Immature natural killer cell (primary cell): ENCODE results near the gene ZXDC. TPM values are rescaled to one million over a fixed set of nuclear protein-coding genes. Genes with fewer than 3 reads are reported as not detected.
A peak's percentile ranks its signal among the peaks of the same experiment; 100 is the strongest.

Experiments used
- DNase-seq, 3 donors: peaks; one replicate each; pipeline ENCODE4 v3.0.0; 2022; ENCODE audit warnings: mixed read lengths in 1 of 3
- H3K27ac Mint-ChIP-seq, 6 donors: one replicate each; pipeline ENCODE4 v1.8.0; 2020; ENCODE audit warnings: mixed read lengths in 6 of 6, mild to moderate bottlenecking in 5 of 6, inconsistent platforms in 4 of 6, moderate library complexity in 3 of 6
- H3K27me3 Mint-ChIP-seq, 3 donors: one replicate each; pipeline ENCODE4 v1.8.0; 2020 to 2021; ENCODE audit warnings: low read depth in 3 of 3, mild to moderate bottlenecking in 3 of 3, mixed read lengths in 3 of 3, moderate library complexity in 3 of 3, inconsistent platforms in 1 of 3
- H3K36me3 Mint-ChIP-seq, 3 donors: one replicate each; pipeline ENCODE4 v1.8.0; 2020; ENCODE audit warnings: mixed read lengths in 3 of 3, inconsistent platforms in 2 of 3, mild to moderate bottlenecking in 2 of 3
- H3K4me1 Mint-ChIP-seq, 2 donors: one replicate each; pipeline ENCODE4 v1.8.0; 2020; ENCODE audit warnings: inconsistent platforms in 2 of 2, mild to moderate bottlenecking in 2 of 2, mixed read lengths in 2 of 2, moderate library complexity in 1 of 2
- H3K4me3 Mint-ChIP-seq, 5 donors: one replicate each; pipeline ENCODE4 v1.8.0; 2020; ENCODE audit warnings: mild to moderate bottlenecking in 5 of 5, mixed read lengths in 5 of 5, inconsistent platforms in 3 of 5, moderate library complexity in 3 of 5
- H3K9me3 Mint-ChIP-seq, 6 donors: one replicate each; pipeline ENCODE4 v1.8.0; 2020; ENCODE audit warnings: mild to moderate bottlenecking in 6 of 6, mixed read lengths in 6 of 6, inconsistent platforms in 4 of 6, moderate library complexity in 3 of 6
- polyA plus RNA-seq, 3 donors: library from polyadenylated mRNA; unstranded; fragments of 300-500 nt; fragmentation: Illumina TruSeq; gene quantifications; one replicate each; pipeline ENCODE4 v1.2.3, GENCODE V29; 2021

ZXDC gene
- polyA plus RNA-seq, 3 donors from 2014 or later: 9.6 to 17.2 (median 11.8) TPM

GRCh38 chr3:126407412-126408044 is 68.2 kb downstream of the ZXDC start:
- Mint-ChIP-seq H3K36me3 (no peaks in the 10 kb centered on the region), H3K4me3 (no peak overlapping the region), H3K27ac (no peak overlapping the region), H3K4me1 (no peaks in the 10 kb centered on the region), H3K9me3 (no peaks in the 10 kb centered on the region), H3K27me3 (peaks cover 3 to 13% (median 9%) of the 10 kb centered on the region in 3 donors)
- DNase-seq: no peak

- DNase-seq: no peak
- Mint-ChIP-seq H3K4me3 (no peak overlapping the region), H3K36me3 (no peaks in the 10 kb centered on the region), H3K9me3 (no peaks in the 10 kb centered on the region), H3K27me3 (peaks cover 3 to 14% (median 7%) of the 10 kb centered on the region in 3 donors), H3K4me1 (no peaks in the 10 kb centered on the region), H3K27ac (no peak overlapping the region)
Observed at GRCh38 chr3:126406389-126407296, 69.0 kb downstream of the ZXDC start.

GRCh38 chr3:126402666-126403302 is 72.9 kb downstream of the ZXDC start:
- Mint-ChIP-seq H3K27me3 (peaks cover 2 to 11% (median 4%) of the 10 kb centered on the region in 3 donors), H3K27ac (no peak overlapping the region), H3K9me3 (no peaks in the 10 kb centered on the region), H3K4me1 (no peaks in the 10 kb centered on the region), H3K4me3 (no peak overlapping the region), H3K36me3 (no peaks in the 10 kb centered on the region)
- no peak for DNase-seq

GRCh38 chr3:126402178-126402577 is 73.5 kb downstream of the ZXDC start:
- H3K4me3 Mint-ChIP-seq: no peak overlapping the region
- no peaks in the 10 kb centered on the region for H3K36me3 Mint-ChIP-seq
- no peak for DNase-seq
- H3K4me1 Mint-ChIP-seq: no peaks in the 10 kb centered on the region
- no peaks in the 10 kb centered on the region for H3K9me3 Mint-ChIP-seq
- no peak overlapping the region for H3K27ac Mint-ChIP-seq
- peaks cover 2 to 11% (median 4%) of the 10 kb centered on the region in 3 donors for H3K27me3 Mint-ChIP-seq

- Mint-ChIP-seq H3K4me1 (no peaks in the 10 kb centered on the region), H3K36me3 (no peaks in the 10 kb centered on the region), H3K4me3 (no peak overlapping the region), H3K27ac (peak overlapping the region in 1 of 6 donors; percentile 35), H3K9me3 (no peaks in the 10 kb centered on the region), H3K27me3 (peaks cover 2 to 9% (median 4%) of the 10 kb centered on the region in 3 donors)
- no peak for DNase-seq
Observed at GRCh38 chr3:126401611-126402160, 74.0 kb downstream of the ZXDC start.

- DNase-seq: no peak
- Mint-ChIP-seq H3K9me3 (no peaks in the 10 kb centered on the region), H3K4me3 (no peak overlapping the region), H3K27ac (no peak overlapping the region), H3K36me3 (no peaks in the 10 kb centered on the region), H3K27me3 (peaks cover 4 to 9% (median 5%) of the 10 kb centered on the region in 3 donors), H3K4me1 (no peaks in the 10 kb centered on the region)
Observed at GRCh38 chr3:126399756-126400155, 75.9 kb downstream of the ZXDC start.

GRCh38 chr3:126399351-126399735 is 76.3 kb downstream of the ZXDC start:
- Mint-ChIP-seq H3K9me3 (no peaks in the 10 kb centered on the region), H3K36me3 (no peaks in the 10 kb centered on the region), H3K4me1 (no peaks in the 10 kb centered on the region), H3K27me3 (peaks cover 2 to 7% (median 7%) of the 10 kb centered on the region in 3 donors), H3K4me3 (no peak overlapping the region), H3K27ac (no peak overlapping the region)
- no peak for DNase-seq

GRCh38 chr3:126398423-126399350 is 77.0 kb downstream of the ZXDC start:
- H3K27me3 Mint-ChIP-seq: peaks cover 0 to 7% (median 6%) of the 10 kb centered on the region in 3 donors
- H3K36me3 Mint-ChIP-seq: no peaks in the 10 kb centered on the region
- no peak overlapping the region for H3K27ac Mint-ChIP-seq
- no peak for DNase-seq
- H3K4me3 Mint-ChIP-seq: no peak overlapping the region
- H3K9me3 Mint-ChIP-seq: no peaks in the 10 kb centered on the region
- no peaks in the 10 kb centered on the region for H3K4me1 Mint-ChIP-seq

GRCh38 chr3:126397610-126398422 is 77.9 kb downstream of the ZXDC start:
- Mint-ChIP-seq H3K27me3 (peaks cover 0 to 7% (median 4%) of the 10 kb centered on the region in 3 donors), H3K4me3 (no peak overlapping the region), H3K9me3 (no peaks in the 10 kb centered on the region), H3K36me3 (no peaks in the 10 kb centered on the region), H3K27ac (no peak overlapping the region), H3K4me1 (no peaks in the 10 kb centered on the region)
- DNase-seq: no peak

- H3K27me3 Mint-ChIP-seq: peaks cover 0 to 7% (median 2%) of the 10 kb centered on the region in 3 donors
- no peaks in the 10 kb centered on the region for H3K4me1 Mint-ChIP-seq
- no peak overlapping the region for H3K4me3 Mint-ChIP-seq
- H3K36me3 Mint-ChIP-seq: no peaks in the 10 kb centered on the region
- no peak overlapping the region for H3K27ac Mint-ChIP-seq
- H3K9me3 Mint-ChIP-seq: no peaks in the 10 kb centered on the region
- DNase-seq: no peak
Observed at GRCh38 chr3:126396536-126396935, 79.2 kb downstream of the ZXDC start.

- H3K9me3 Mint-ChIP-seq: no peaks in the 10 kb centered on the region
- H3K27ac Mint-ChIP-seq: no peak overlapping the region
- H3K4me3 Mint-ChIP-seq: no peak overlapping the region
- DNase-seq: no peak
- no peaks in the 10 kb centered on the region for H3K4me1 Mint-ChIP-seq
- peaks cover 2 to 7% (median 4%) of the 10 kb centered on the region in 3 donors for H3K27me3 Mint-ChIP-seq
- no peaks in the 10 kb centered on the region for H3K36me3 Mint-ChIP-seq
Observed at GRCh38 chr3:126395846-126396513, 79.7 kb downstream of the ZXDC start.

- H3K27me3 Mint-ChIP-seq: peaks cover 2 to 5% (median 5%) of the 10 kb centered on the region in 3 donors
- H3K36me3 Mint-ChIP-seq: no peaks in the 10 kb centered on the region
- no peaks in the 10 kb centered on the region for H3K9me3 Mint-ChIP-seq
- H3K27ac Mint-ChIP-seq: no peak overlapping the region
- DNase-seq: no peak
- no peak overlapping the region for H3K4me3 Mint-ChIP-seq
- H3K4me1 Mint-ChIP-seq: no peaks in the 10 kb centered on the region
Observed at GRCh38 chr3:126394977-126395321, 80.7 kb downstream of the ZXDC start.
